Astrocyte (in vitro differentiated cells and primary cell): ENCODE measurements around the gene TPH1. TPM values are rescaled to one million over a fixed set of nuclear protein-coding genes. Genes with fewer than 3 reads are reported as not detected.

Experiments
- DNase-seq: peaks from one replicate; pipeline ENCODE4 v3.0.0-alpha.2; 2010; ENCODE audit warnings: low read depth
- FAIRE-seq: peaks from 2 replicates; lab custom pipeline; 2011; peaks lifted over from hg19 to GRCh38; lab: Jason Lieb, UNC
- H2AFZ ChIP-seq: 2 replicates; pipeline ENCODE4 v1.6.0; 2012; ENCODE audit warnings: low read depth, low read length, inconsistent platforms
- H3K27ac ChIP-seq: 2 replicates; pipeline ENCODE4 v1.5.1; 2011; ENCODE audit warnings: low read depth, low read length, inconsistent platforms
- H3K27me3 ChIP-seq: 2 replicates; pipeline ENCODE4 v1.6.0; 2011; ENCODE audit warnings: low read length, inconsistent platforms; ENCODE audit not compliant: insufficient read depth
- H3K36me3 ChIP-seq: 2 replicates; pipeline ENCODE4 v1.5.1; 2011; ENCODE audit warnings: low read length, inconsistent platforms; ENCODE audit not compliant: insufficient read depth
- H3K4me1 ChIP-seq: 2 replicates; pipeline ENCODE4 v1.5.1; 2011; ENCODE audit warnings: low read length, inconsistent platforms; ENCODE audit not compliant: insufficient read depth
- H3K4me2 ChIP-seq: 2 replicates; pipeline ENCODE4 v1.6.0; 2012; ENCODE audit warnings: low read length, inconsistent platforms
- H3K4me3 ChIP-seq: 2 replicates; pipeline ENCODE4 v1.5.1; 2011; ENCODE audit warnings: low read depth, mild to moderate bottlenecking, low read length, inconsistent platforms; ENCODE audit not compliant: insufficient read depth
- H3K79me2 ChIP-seq: 2 replicates; pipeline ENCODE4 v1.6.0; 2012; ENCODE audit warnings: mild to moderate bottlenecking, low read length, inconsistent platforms; ENCODE audit not compliant: insufficient read depth
- H3K9ac ChIP-seq: 2 replicates; pipeline ENCODE4 v1.6.0; 2012; ENCODE audit warnings: mild to moderate bottlenecking, low read length, inconsistent platforms
- H3K9me3 ChIP-seq: 2 replicates; pipeline ENCODE4 v1.5.1; 2012; ENCODE audit warnings: low read depth, mild to moderate bottlenecking, low read length, inconsistent platforms; ENCODE audit not compliant: insufficient read depth
- H4K20me1 ChIP-seq: 2 replicates; pipeline ENCODE4 v1.6.0; 2012; ENCODE audit warnings: low read length, inconsistent platforms; ENCODE audit not compliant: insufficient read depth
- H3K27ac Mint-ChIP-seq: one replicate; pipeline ENCODE4 v1.8.0; 2021; ENCODE audit warnings: mild to moderate bottlenecking, mixed read lengths; ENCODE audit not compliant: unreplicated experiment
- H3K27me3 Mint-ChIP-seq: one replicate; pipeline ENCODE4 v1.8.0; 2021; ENCODE audit warnings: low read depth, mixed read lengths; ENCODE audit not compliant: unreplicated experiment
- H3K36me3 Mint-ChIP-seq: one replicate; pipeline ENCODE4 v1.8.0; 2021; ENCODE audit warnings: low read depth, mixed read lengths; ENCODE audit not compliant: unreplicated experiment
- H3K4me1 Mint-ChIP-seq: one replicate; pipeline ENCODE4 v1.8.0; 2021; ENCODE audit warnings: low read depth, mixed read lengths; ENCODE audit not compliant: unreplicated experiment
- H3K4me3 Mint-ChIP-seq: one replicate; pipeline ENCODE4 v1.8.0; 2021; ENCODE audit warnings: mild to moderate bottlenecking, moderate library complexity, mixed read lengths; ENCODE audit not compliant: unreplicated experiment
- H3K9me3 Mint-ChIP-seq: one replicate; pipeline ENCODE4 v1.8.0; 2021; ENCODE audit warnings: mild to moderate bottlenecking, mixed read lengths; ENCODE audit not compliant: unreplicated experiment
- CTCF ChIP-seq: IDR thresholded peaks from 2 replicates; pipeline ENCODE4 v1.5.1; 2011; ENCODE audit warnings: low read depth, mild to moderate bottlenecking, inconsistent platforms, low read length, moderate library complexity; ENCODE audit not compliant: insufficient read depth
- EZH2 ChIP-seq: IDR thresholded peaks from 2 replicates; pipeline ENCODE4 v1.6.1; 2012; ENCODE audit warnings: mild to moderate bottlenecking, low read length, inconsistent platforms; ENCODE audit not compliant: insufficient read depth
- total RNA-seq: library from RNA; stranded (reverse); gene quantifications from 2 replicates; pipeline ENCODE4 v1.2.1, GENCODE V29; 2021

TPH1 gene
- total RNA-seq, 1 donor from 2014 or later: 0.32 TPM

- H3K9me3 ChIP-seq: no peaks in the 10 kb centered on the region
- no peak overlapping the region for H3K4me3 ChIP-seq
- H3K4me1 ChIP-seq: no peaks in the 10 kb centered on the region
- DNase-seq (no peak), FAIRE-seq (no peak)
- H3K79me2 ChIP-seq: no peaks in the 10 kb centered on the region
- Mint-ChIP-seq H3K27me3 (no peaks in the 10 kb centered on the region), H3K36me3 (peaks cover 8% of the 10 kb centered on the region), H3K27ac (no peak overlapping the region), H3K4me3 (no peak overlapping the region), H3K4me1 (peaks cover 4% of the 10 kb centered on the region), H3K9me3 (no peaks in the 10 kb centered on the region)
- H3K9ac ChIP-seq: no peak overlapping the region
- H3K27ac ChIP-seq: no peak overlapping the region
- H3K4me2 ChIP-seq: no peak overlapping the region
- no peak overlapping the region for H2AFZ ChIP-seq
- no peaks in the 10 kb centered on the region for H3K27me3 ChIP-seq
- TF ChIP-seq EZH2 (no peak), CTCF (no peak)
- no peaks in the 10 kb centered on the region for H4K20me1 ChIP-seq
- H3K36me3 ChIP-seq: peaks cover 9% of the 10 kb centered on the region
Observed at GRCh38 chr11:18080451-18080850, 34.4 kb upstream of the TPH1 start.

- H3K27me3 Mint-ChIP-seq: no peaks in the 10 kb centered on the region
- no peak for FAIRE-seq
- peaks cover 4% of the 10 kb centered on the region for H3K4me1 Mint-ChIP-seq
- no peak overlapping the region for H3K27ac Mint-ChIP-seq
- no peak overlapping the region for H3K4me2 ChIP-seq
- no peak overlapping the region for H3K4me3 Mint-ChIP-seq
- H3K9me3 ChIP-seq: no peaks in the 10 kb centered on the region
- no peak overlapping the region for H3K27ac ChIP-seq
- no peaks in the 10 kb centered on the region for H3K27me3 ChIP-seq
- H3K36me3 Mint-ChIP-seq: peaks cover 10% of the 10 kb centered on the region
- H3K79me2 ChIP-seq: no peaks in the 10 kb centered on the region
- H3K9me3 Mint-ChIP-seq: no peaks in the 10 kb centered on the region
- no peak for TF ChIP-seq CTCF
- TF ChIP-seq EZH2: no peak
- no peak overlapping the region for H2AFZ ChIP-seq
- no peak overlapping the region for H3K4me3 ChIP-seq
- no peak overlapping the region for H3K9ac ChIP-seq
- H3K4me1 ChIP-seq: no peaks in the 10 kb centered on the region
- H4K20me1 ChIP-seq: no peaks in the 10 kb centered on the region
- DNase-seq: no peak
- H3K36me3 ChIP-seq: peaks cover 9% of the 10 kb centered on the region
Observed at GRCh38 chr11:18078909-18079308, 32.8 kb upstream of the TPH1 start.

- Mint-ChIP-seq H3K4me3 (no peak overlapping the region), H3K36me3 (peaks cover 2% of the 10 kb centered on the region), H3K9me3 (no peaks in the 10 kb centered on the region), H3K27me3 (no peaks in the 10 kb centered on the region), H3K4me1 (peaks cover 4% of the 10 kb centered on the region), H3K27ac (no peak overlapping the region)
- peaks cover 5% of the 10 kb centered on the region for H3K36me3 ChIP-seq
- H3K27ac ChIP-seq: no peak overlapping the region
- H3K79me2 ChIP-seq: no peaks in the 10 kb centered on the region
- DNase-seq (no peak), FAIRE-seq (no peak)
- no peaks in the 10 kb centered on the region for H3K9me3 ChIP-seq
- no peak overlapping the region for H2AFZ ChIP-seq
- H3K27me3 ChIP-seq: no peaks in the 10 kb centered on the region
- no peaks in the 10 kb centered on the region for H3K4me1 ChIP-seq
- H3K4me3 ChIP-seq: no peak overlapping the region
- no peak overlapping the region for H3K9ac ChIP-seq
- H4K20me1 ChIP-seq: no peaks in the 10 kb centered on the region
- no peak for TF ChIP-seq CTCF
- TF ChIP-seq EZH2: no peak
- no peak overlapping the region for H3K4me2 ChIP-seq
Observed at GRCh38 chr11:18075444-18075843, 29.4 kb upstream of the TPH1 start.
